Activated CD4-positive, alpha-beta T cell treated with anti-CD3 and anti-CD28 coated beads, Interleukin-2, amount 50 U/mL, for 48 hours (primary cell): Measurements from ENCODE around the gene FIGN.

Experiments
- DNase-seq, 2 experiments: peaks; one replicate each; pipeline ENCODE4 v3.0.0-alpha.2; 2020

FIGN gene

GRCh38 chr2:163552758-163553157, 183.1 kb downstream of the FIGN start:
- no peak for DNase-seq

GRCh38 chr2:163551616-163552373, 184.0 kb downstream of the FIGN start:
- DNase-seq = no peak

DNA sequence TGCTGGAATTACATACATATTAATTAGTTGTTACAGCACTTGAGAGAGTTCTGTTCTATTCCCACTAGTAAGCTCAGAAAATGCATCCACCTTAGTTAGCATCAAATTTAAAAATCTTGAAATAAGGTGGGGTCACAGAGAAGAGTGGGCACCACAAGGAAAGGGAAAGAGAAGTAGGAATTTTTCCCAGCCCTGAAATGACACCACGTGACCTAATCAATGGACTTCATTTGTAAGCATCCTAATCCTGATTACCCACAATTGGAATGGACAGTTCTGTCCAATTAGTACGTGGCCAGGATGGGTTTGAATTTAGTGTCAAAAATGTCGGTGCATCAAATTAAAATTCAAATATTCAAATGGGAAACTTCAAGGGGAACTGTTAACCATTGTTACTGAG, 186.8 kb downstream of the FIGN start:
- DNase-seq = no peak
